Measurements from ENCODE around the gene RRBP1.

Gene RRBP1

DNA sequence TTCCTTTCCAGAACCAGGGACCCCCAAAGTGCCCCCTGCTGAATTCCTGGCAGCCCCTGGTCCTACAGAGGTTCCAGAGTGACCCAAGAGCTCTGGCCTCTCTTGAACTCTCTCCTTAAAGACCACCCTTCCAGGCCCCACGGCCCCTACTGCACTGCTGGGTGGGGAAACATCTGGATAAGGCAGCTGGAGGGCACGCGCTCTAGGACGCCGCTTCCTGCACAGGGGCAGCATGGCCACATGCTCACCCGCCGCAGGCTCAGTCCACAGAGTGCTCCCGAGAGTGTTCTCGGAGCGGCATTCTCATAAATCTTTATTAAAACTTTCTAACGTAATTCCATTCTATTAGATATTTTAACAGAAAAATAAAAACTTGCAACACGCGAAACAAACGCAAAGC is 37.0 kb downstream of the RRBP1 start:
- Histone ChIP-seq H3K4me1 (ENCODE audit: control insufficient read depth in 1 of 2, insufficient read depth in 2 of 2, low read length in 2 of 2) (peaks cover 62 to 63% of the 10 kb centered on the region in 2 donors), H3K27ac (ENCODE audit: low read depth, low read length) (no peak overlapping the region), H3K4me3 (ENCODE audit: low read depth in 1 of 2, low read length in 2 of 2) (no peak overlapping the region)

DNA sequence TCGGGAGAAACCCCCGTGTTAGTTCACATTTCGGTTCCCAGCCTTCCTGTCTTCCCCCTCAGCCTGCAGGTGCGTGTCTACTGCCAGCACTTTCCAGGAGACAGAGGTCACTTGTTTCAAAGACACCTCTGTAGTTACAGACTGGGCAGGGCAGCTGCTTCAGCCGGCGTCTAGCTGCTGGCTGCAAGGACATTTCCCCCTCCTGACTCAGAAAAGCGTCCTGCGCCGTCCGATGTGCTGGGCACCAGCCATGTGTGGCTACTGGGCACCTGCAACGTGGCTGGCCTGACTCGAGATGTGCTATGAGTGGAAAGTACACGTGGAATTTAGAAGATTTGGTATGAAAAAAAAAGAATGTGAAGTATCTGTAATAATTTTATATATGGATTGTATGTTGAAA is 37.6 kb downstream of the RRBP1 start:
- H3K4me1 ChIP-seq (ENCODE audit: control insufficient read depth in 1 of 2, insufficient read depth in 2 of 2, low read length in 2 of 2): peaks cover 56 to 57% of the 10 kb centered on the region in 2 donors
- no peak overlapping the region for H3K27ac ChIP-seq (ENCODE audit: low read depth, low read length)
- peaks cover 27 to 43% of the 10 kb centered on the region in 2 donors for H3K36me3 ChIP-seq (ENCODE audit: control insufficient read depth in 1 of 2, insufficient read depth in 2 of 2, low read length in 2 of 2)
- H3K27me3 ChIP-seq (ENCODE audit: control insufficient read depth in 1 of 2, insufficient read depth in 2 of 2, low read length in 2 of 2): no peaks in the 10 kb centered on the region
- H3K9ac ChIP-seq (ENCODE audit: low read depth in 1 of 2, low read length in 2 of 2): peak overlapping the region in 1 of 2 donors; percentile 2
- no peaks in the 10 kb centered on the region for H3K9me3 ChIP-seq (ENCODE audit: control insufficient read depth in 1 of 2, low read length in 2 of 2)
- H3K4me3 ChIP-seq (ENCODE audit: low read depth in 1 of 2, low read length in 2 of 2): no peak overlapping the region

More for the DNA sequence above, 37.0 kb downstream of the RRBP1 start:
- Histone ChIP-seq H3K36me3 (ENCODE audit: control insufficient read depth in 1 of 2, insufficient read depth in 2 of 2, low read length in 2 of 2) (peaks cover 26 to 38% of the 10 kb centered on the region in 2 donors), H3K27me3 (ENCODE audit: control insufficient read depth in 1 of 2, insufficient read depth in 2 of 2, low read length in 2 of 2) (no peaks in the 10 kb centered on the region), H3K9me3 (ENCODE audit: control insufficient read depth in 1 of 2, low read length in 2 of 2) (no peaks in the 10 kb centered on the region), H3K9ac (ENCODE audit: low read depth in 1 of 2, low read length in 2 of 2) (no peak overlapping the region)

DNA sequence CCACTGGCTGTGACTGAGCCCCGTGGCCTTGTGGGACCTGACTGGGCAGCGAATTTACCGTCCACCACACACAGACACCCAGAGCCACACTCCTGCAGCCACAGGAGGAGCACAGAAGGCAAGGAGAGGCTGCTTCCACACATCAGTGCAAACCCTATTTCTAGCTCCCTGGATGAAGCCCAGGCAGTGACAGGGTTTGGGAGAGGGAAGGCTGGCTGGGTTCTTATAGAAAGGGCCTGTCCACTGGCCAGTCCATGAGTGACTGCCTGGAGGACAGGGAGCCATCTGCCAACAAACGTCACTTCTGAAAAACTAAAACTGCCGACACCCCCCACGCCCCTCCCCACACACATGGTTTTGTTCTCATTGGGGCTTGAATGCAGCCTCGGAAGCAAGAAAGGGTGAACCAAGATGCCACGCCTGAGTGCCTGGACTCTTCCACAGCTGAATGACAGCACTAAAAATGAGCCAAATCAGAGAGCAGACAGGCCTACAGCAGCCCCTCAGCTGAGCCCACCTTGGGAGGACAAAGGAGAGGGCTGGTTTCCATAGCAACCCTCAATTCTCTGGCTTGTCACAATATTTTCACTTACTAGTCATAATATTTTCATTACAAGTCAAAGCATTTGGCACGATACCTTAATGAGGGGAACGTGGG is 38.4 kb downstream of the RRBP1 start:
- no peaks in the 10 kb centered on the region for H3K27me3 ChIP-seq (ENCODE audit: control insufficient read depth in 1 of 2, insufficient read depth in 2 of 2, low read length in 2 of 2)
- peaks cover 31 to 51% of the 10 kb centered on the region in 2 donors for H3K36me3 ChIP-seq (ENCODE audit: control insufficient read depth in 1 of 2, insufficient read depth in 2 of 2, low read length in 2 of 2)
- H3K9ac ChIP-seq (ENCODE audit: low read depth in 1 of 2, low read length in 2 of 2): no peak overlapping the region
- no peak overlapping the region for H3K4me3 ChIP-seq (ENCODE audit: low read depth in 1 of 2, low read length in 2 of 2)
- H3K27ac ChIP-seq (ENCODE audit: low read depth, low read length): no peak overlapping the region
- H3K4me1 ChIP-seq (ENCODE audit: control insufficient read depth in 1 of 2, insufficient read depth in 2 of 2, low read length in 2 of 2): peaks cover 48 to 50% of the 10 kb centered on the region in 2 donors
- H3K9me3 ChIP-seq (ENCODE audit: control insufficient read depth in 1 of 2, low read length in 2 of 2): no peaks in the 10 kb centered on the region

DNA sequence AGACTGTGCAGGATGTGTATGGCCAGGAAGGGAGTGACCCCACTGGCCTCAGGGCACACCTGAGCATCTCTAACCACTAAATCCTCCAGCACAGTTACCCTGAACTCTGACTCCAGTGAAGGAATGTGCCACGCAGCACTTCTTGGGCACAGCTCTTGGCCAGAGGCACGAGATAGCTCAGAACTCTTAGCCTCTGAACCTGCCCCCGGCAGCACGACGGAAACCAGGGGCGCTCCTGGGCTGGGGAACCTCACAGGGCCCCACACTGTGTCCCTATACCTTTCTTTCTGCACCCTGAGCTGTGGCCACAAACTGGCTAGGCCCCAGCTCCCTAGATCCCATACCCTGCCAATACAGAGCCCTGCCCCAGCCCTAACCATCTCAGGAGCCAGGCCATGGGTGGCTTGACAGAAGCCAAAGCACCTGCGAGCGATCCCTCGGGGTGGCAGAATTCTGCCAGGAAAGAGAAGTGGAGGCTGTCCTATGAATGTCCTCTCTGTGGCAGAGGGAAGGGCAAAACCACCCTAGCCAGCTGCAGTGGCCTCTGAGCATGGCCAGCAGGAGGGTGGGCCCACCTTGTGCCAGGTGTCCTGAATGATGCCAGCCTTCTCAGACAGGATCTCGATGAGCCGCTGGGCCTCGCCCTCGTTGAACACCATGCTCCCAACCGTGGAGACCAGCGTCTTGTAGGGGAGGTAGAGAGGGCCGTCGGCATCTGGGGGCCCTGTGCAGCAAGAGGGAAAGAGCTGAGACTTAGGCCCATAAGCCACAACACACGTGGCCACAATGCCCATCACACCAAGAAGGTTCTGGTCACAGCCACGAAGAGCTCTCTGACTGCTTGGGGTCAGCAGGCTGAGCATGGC is 39.4 kb downstream of the RRBP1 start:
- Histone ChIP-seq H3K4me1 (ENCODE audit: control insufficient read depth in 1 of 2, insufficient read depth in 2 of 2, low read length in 2 of 2) (peaks cover 38 to 40% of the 10 kb centered on the region in 2 donors), H3K9ac (ENCODE audit: low read depth in 1 of 2, low read length in 2 of 2) (no peak overlapping the region), H3K4me3 (ENCODE audit: low read depth in 1 of 2, low read length in 2 of 2) (no peak overlapping the region), H3K36me3 (ENCODE audit: control insufficient read depth in 1 of 2, insufficient read depth in 2 of 2, low read length in 2 of 2) (peaks cover 39 to 61% of the 10 kb centered on the region in 2 donors), H3K27ac (ENCODE audit: low read depth, low read length) (no peak overlapping the region), H3K27me3 (ENCODE audit: control insufficient read depth in 1 of 2, insufficient read depth in 2 of 2, low read length in 2 of 2) (no peaks in the 10 kb centered on the region), H3K9me3 (ENCODE audit: control insufficient read depth in 1 of 2, low read length in 2 of 2) (no peaks in the 10 kb centered on the region)

DNA sequence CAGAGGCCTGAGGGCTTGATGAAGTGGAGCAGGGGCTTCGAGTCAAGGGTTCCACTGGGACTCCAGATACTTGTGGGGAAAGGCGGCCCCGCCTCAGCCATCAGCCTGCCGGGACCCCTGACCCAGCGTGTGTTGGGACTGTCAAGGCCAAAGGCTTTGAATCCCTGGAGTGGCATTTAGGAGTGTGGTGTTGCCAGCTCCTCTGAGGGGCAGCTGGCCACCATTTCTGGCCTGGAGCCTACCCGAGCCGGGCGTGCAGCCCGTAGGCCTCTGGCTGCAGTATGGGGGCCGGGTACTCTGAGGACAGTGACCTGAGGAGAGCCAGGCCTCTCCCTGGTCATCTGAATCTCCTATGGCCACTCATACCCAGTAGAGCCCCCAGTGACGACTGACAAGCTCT is 40.0 kb downstream of the RRBP1 start:
- Histone ChIP-seq H3K27ac (ENCODE audit: low read depth, low read length) (no peak overlapping the region), H3K9ac (ENCODE audit: low read depth in 1 of 2, low read length in 2 of 2) (no peak overlapping the region), H3K4me3 (ENCODE audit: low read depth in 1 of 2, low read length in 2 of 2) (no peak overlapping the region), H3K36me3 (ENCODE audit: control insufficient read depth in 1 of 2, insufficient read depth in 2 of 2, low read length in 2 of 2) (peaks cover 45 to 67% of the 10 kb centered on the region in 2 donors), H3K9me3 (ENCODE audit: control insufficient read depth in 1 of 2, low read length in 2 of 2) (no peaks in the 10 kb centered on the region), H3K4me1 (ENCODE audit: control insufficient read depth in 1 of 2, insufficient read depth in 2 of 2, low read length in 2 of 2) (peaks cover 32 to 33% of the 10 kb centered on the region in 2 donors), H3K27me3 (ENCODE audit: control insufficient read depth in 1 of 2, insufficient read depth in 2 of 2, low read length in 2 of 2) (no peaks in the 10 kb centered on the region)

DNA sequence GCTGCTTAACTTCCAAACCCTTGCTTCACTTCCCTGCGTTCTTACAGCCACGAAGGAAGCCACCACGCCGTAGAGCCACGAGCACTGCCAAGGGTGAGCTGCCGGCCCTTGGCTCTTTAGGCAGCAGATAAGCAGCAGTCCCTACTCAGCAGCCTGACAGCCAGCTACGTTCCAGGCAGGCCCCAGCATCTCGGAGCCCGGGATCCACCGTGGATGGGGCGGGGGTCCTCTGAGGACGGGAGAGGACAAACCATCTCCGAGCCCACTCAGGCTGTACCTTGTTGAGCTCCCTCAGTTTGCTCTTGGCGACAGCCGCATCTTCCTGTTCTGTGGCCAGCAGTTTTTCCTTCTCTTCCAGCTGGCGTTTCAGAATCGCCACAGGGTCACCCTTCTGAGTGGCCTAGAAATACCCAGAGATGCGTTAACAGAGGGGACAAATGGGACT is 40.5 kb downstream of the RRBP1 start:
- H3K4me3 ChIP-seq (ENCODE audit: low read depth in 1 of 2, low read length in 2 of 2): no peak overlapping the region
- H3K36me3 ChIP-seq (ENCODE audit: control insufficient read depth in 1 of 2, insufficient read depth in 2 of 2, low read length in 2 of 2): peaks cover 48 to 72% of the 10 kb centered on the region in 2 donors
- peaks cover 29 to 31% of the 10 kb centered on the region in 2 donors for H3K4me1 ChIP-seq (ENCODE audit: control insufficient read depth in 1 of 2, insufficient read depth in 2 of 2, low read length in 2 of 2)
- no peak overlapping the region for H3K27ac ChIP-seq (ENCODE audit: low read depth, low read length)
- no peaks in the 10 kb centered on the region for H3K9me3 ChIP-seq (ENCODE audit: control insufficient read depth in 1 of 2, low read length in 2 of 2)
- no peaks in the 10 kb centered on the region for H3K27me3 ChIP-seq (ENCODE audit: control insufficient read depth in 1 of 2, insufficient read depth in 2 of 2, low read length in 2 of 2)
- H3K9ac ChIP-seq (ENCODE audit: low read depth in 1 of 2, low read length in 2 of 2): no peak overlapping the region

DNA sequence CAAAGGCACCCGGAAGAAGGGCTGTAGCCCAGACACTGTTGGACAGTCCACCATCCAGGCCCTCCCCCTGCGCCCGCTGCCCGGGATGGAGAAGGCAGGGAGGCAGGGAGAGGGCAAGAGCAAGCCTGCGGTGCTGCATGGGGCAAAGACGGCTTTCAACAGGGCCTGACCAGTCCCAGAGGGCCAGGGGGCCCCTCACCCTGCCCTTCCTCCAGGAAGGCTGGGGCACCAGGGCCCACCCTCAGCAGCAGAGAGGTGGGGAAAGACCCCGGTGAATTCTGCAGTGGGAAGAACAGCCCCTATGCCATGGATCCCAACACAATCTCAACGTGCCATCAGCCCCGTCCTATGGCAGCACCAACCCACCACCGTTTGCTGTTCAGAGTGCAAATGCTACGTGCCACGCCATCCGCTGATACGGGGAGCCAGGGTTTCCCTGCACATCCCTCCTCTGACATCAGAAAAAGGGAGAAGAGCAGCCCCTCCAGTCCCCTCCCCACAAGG is 41.1 kb downstream of the RRBP1 start:
- H3K9ac ChIP-seq (ENCODE audit: low read depth in 1 of 2, low read length in 2 of 2): no peak overlapping the region
- H3K36me3 ChIP-seq (ENCODE audit: control insufficient read depth in 1 of 2, insufficient read depth in 2 of 2, low read length in 2 of 2): peaks cover 54 to 75% of the 10 kb centered on the region in 2 donors
- H3K27me3 ChIP-seq (ENCODE audit: control insufficient read depth in 1 of 2, insufficient read depth in 2 of 2, low read length in 2 of 2): no peaks in the 10 kb centered on the region
- peaks cover 28 to 29% of the 10 kb centered on the region in 2 donors for H3K4me1 ChIP-seq (ENCODE audit: control insufficient read depth in 1 of 2, insufficient read depth in 2 of 2, low read length in 2 of 2)
- H3K27ac ChIP-seq (ENCODE audit: low read depth, low read length): no peak overlapping the region
- H3K4me3 ChIP-seq (ENCODE audit: low read depth in 1 of 2, low read length in 2 of 2): no peak overlapping the region
- H3K9me3 ChIP-seq (ENCODE audit: control insufficient read depth in 1 of 2, low read length in 2 of 2): no peaks in the 10 kb centered on the region

DNA sequence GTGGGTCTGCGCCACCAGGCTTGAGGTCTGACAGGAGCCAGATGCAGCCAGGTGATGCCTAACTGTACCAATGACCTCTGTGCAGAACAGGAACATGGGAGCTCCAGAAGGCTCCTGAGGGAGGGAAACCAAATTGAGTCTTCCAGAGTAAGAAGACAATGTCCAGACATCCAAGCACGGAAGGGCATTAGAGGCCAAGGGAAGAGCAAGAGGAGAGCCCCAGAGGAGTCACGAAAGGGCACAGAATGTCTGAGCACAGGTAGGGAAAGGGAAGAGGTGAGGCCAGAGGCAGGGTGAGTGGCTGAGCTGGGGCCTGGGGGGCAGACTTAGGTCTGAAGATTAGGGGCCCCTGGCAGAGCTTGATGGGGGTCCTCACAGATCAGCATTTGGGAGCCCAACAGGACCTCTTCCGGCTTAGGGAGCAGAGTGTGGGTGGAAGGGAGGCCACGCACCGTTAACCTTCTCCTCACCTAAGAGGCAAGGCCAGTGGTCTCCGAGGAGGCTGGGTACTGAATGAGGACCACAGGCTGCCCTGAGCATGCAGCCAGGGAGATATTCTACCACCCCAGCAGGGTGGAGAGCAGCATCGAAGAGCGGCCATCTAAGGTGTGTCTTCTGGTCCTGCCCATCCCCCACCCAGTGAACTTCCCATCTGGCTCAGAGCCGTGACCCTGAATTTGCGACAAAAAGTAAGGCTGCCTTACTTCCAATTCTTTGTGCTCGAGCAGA is 41.7 kb downstream of the RRBP1 start:
- H3K4me1 ChIP-seq (ENCODE audit: control insufficient read depth in 1 of 2, insufficient read depth in 2 of 2, low read length in 2 of 2): peaks cover 22 to 29% of the 10 kb centered on the region in 2 donors
- H3K27ac ChIP-seq (ENCODE audit: low read depth, low read length): no peak overlapping the region
- H3K9ac ChIP-seq (ENCODE audit: low read depth in 1 of 2, low read length in 2 of 2): no peak overlapping the region
- no peaks in the 10 kb centered on the region for H3K27me3 ChIP-seq (ENCODE audit: control insufficient read depth in 1 of 2, insufficient read depth in 2 of 2, low read length in 2 of 2)
- H3K9me3 ChIP-seq (ENCODE audit: control insufficient read depth in 1 of 2, low read length in 2 of 2): no peaks in the 10 kb centered on the region
- H3K4me3 ChIP-seq (ENCODE audit: low read depth in 1 of 2, low read length in 2 of 2): no peak overlapping the region
- peaks cover 57 to 82% of the 10 kb centered on the region in 2 donors for H3K36me3 ChIP-seq (ENCODE audit: control insufficient read depth in 1 of 2, insufficient read depth in 2 of 2, low read length in 2 of 2)

DNA sequence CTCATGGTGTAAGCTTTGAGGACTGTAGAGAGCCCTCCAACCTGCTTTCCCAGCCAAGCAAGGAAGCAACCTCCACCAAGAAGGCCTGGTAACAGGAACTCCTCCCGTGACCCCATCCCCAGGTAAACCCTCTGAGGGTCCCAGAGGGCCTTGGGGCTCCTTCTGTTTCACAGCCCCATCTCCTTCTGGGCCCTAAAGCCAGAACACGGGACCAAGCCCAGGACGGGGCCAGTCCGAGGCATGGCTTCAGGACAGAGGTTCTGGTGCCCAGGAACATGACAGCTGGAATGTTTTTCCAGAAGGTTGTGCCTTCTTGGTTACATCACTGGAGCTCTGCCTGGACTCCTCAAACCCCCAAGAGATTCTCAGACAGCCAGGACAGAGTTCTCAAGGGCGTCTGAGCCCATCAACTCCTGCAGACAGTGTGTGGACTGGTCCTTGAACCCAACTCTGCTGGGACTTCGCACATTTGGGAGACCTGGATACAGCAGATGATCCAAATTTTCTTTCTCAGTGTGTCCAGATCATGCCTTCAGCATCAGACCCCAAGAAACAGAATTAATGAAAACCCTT is 43.1 kb downstream of the RRBP1 start:
- H3K9me3 ChIP-seq (ENCODE audit: control insufficient read depth in 1 of 2, low read length in 2 of 2): no peaks in the 10 kb centered on the region
- H3K27me3 ChIP-seq (ENCODE audit: control insufficient read depth in 1 of 2, insufficient read depth in 2 of 2, low read length in 2 of 2): no peaks in the 10 kb centered on the region
- H3K36me3 ChIP-seq (ENCODE audit: control insufficient read depth in 1 of 2, insufficient read depth in 2 of 2, low read length in 2 of 2): peaks cover 71 to 95% of the 10 kb centered on the region in 2 donors
- peaks cover 14 to 28% of the 10 kb centered on the region in 2 donors for H3K4me1 ChIP-seq (ENCODE audit: control insufficient read depth in 1 of 2, insufficient read depth in 2 of 2, low read length in 2 of 2)
- no peak overlapping the region for H3K4me3 ChIP-seq (ENCODE audit: low read depth in 1 of 2, low read length in 2 of 2)
- H3K9ac ChIP-seq (ENCODE audit: low read depth in 1 of 2, low read length in 2 of 2): no peak overlapping the region
- no peak overlapping the region for H3K27ac ChIP-seq (ENCODE audit: low read depth, low read length)
